WI38 (cell line): ENCODE data around the gene DVL1.

ENCODE experiments used
- H3K4me3 ChIP-seq: 2 replicates; pipeline ENCODE4 v1.5.1; 2011; ENCODE audit warnings: low read depth, mild to moderate bottlenecking, control low read depth, low read length
- CTCF ChIP-seq: IDR thresholded peaks from 2 replicates; pipeline ENCODE4 v1.5.1; 2012; ENCODE audit warnings: low read depth, mild to moderate bottlenecking, control low read depth, low read length

DVL1 gene

DNA sequence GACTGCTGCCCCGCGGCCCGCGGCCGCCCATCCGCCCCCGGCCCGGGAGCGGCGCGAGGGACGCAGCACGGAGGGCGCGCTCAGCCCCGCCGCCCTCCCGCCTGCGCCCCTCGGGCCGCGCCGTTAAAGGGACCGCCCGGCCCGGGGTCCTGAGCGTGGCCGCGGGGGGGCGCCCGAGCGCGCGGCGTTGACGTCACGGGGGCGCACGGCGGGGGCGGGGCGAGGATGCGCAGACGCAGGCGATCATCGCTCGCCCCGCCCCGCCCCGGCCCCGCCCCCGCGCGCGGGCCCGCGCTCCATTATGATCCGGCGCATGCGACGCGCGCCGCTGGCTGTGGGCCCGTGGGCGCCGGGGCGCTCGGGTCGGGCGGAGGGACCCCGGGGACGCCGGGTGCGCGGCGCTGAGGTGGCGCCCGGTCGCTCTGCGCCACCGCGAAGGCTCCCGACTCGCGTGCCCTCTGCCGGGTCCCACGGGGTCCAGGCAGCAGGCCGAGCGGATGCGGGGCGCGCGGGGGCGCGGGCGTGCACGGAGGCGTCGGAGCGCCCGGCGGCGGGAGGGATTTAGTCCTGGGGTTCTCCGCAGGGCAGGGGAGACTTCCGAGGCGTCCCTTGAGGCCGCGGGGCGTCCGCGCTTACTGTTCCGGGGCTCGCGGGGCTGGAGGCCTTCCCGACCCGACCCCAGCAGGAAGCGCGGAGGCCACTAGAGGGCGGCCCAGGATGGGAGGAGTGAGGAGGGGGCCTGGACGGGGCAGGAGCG is at the start of gene DVL1:
Gene DVL1 (minus strand): TSS at position 163 of the 757 bp plus-strand sequence. CDS start 353 bp downstream, outside the sequence.
- TF ChIP-seq CTCF = peak; percentile 33; the same call in 1 of the 2 replicates
- peak within 1 kb of the TSS; percentile 74 for H3K4me3 ChIP-seq

DNA sequence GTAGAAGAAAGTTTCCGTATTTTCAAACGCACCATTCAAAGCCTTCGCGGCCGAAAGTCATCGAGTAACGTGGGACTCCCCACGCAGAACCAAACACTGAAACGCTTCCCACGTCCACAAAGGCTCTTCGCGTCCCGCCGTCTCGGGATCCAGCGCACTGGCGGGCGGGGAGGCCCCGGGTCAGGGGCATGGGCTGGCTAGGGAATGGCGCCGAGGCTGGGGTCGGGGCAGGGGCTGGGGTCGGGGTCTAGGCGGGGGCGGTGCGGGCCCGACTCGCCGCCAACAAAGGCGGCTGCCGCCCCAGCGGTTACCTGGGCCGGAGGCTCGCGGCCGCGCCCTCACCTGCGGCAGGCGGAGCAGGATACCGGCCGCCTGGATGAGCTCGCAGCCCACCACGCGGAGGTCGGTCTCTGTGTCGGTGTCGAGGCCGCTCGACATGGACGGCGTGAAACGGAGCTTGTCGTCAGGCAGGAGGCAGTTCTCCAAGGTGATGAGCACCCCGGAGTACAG is 49.5 kb upstream of the DVL1 start:
- H3K4me3 ChIP-seq = peak overlapping the region; percentile 99
- TF ChIP-seq CTCF = no peak

GRCh38 chr1:1397839-1398523 is 48.8 kb upstream of the DVL1 start:
- peak overlapping the region; percentile 99 for H3K4me3 ChIP-seq
- no peak for TF ChIP-seq CTCF

DNA sequence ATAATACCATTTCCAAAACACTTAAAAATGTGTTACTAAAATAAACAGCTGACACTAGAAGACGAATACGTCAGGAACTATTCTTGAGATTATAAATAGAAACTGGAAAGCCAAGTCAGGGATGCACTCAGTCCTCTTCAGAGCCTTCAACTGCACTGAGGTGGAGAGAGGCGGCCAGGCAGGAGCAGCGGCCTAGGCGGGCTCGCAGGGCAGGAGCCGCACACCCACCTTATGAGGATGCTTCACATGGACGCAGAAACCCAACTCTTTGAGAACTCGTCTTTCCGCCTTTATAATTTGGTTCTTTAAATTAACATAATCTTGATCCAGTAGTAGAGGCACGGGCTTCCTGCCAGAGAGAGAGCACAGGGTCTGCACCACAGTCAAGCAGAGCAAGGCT is 45.9 kb upstream of the DVL1 start:
- no peak for TF ChIP-seq CTCF
- no peak overlapping the region for H3K4me3 ChIP-seq

- no peak overlapping the region for H3K4me3 ChIP-seq
These were observed 44.9 kb upstream of the DVL1 start for GRCh38 chr1:1394116-1394515.

GRCh38 chr1:1393428-1393827 is 44.2 kb upstream of the DVL1 start:
- TF ChIP-seq CTCF = no peak

More at GRCh38 chr1:1394116-1394515, 44.9 kb upstream of the DVL1 start:
- no peak for TF ChIP-seq CTCF

GRCh38 chr1:1393014-1393413 is 43.8 kb upstream of the DVL1 start:
- no peak for TF ChIP-seq CTCF
- H3K4me3 ChIP-seq = no peak overlapping the region

More at GRCh38 chr1:1393428-1393827, 44.2 kb upstream of the DVL1 start:
- H3K4me3 ChIP-seq = no peak overlapping the region
